Keratinocyte (primary cell): ENCODE data around the gene FAM83C.

Experiments
- EZH2 ChIP-seq: IDR thresholded peaks from one replicate; pipeline ENCODE4 v1.6.1; 2012; ENCODE audit warnings: inconsistent platforms, mild to moderate bottlenecking, low read length, moderate library complexity
- TF ChIP-seq, protein P1 (sequence below), 3 experiments: IDR thresholded peaks in 1 of 3; conservative IDR thresholded peaks in 1 of 3; optimal IDR thresholded peaks in 1 of 3; 2 replicates in 2 of 3; 3 replicates in 1 of 3; pipeline versions ENCODE3 to v1.5.1; 2011; ENCODE audit warnings: low read length in 3 of 3, mild to moderate bottlenecking in 3 of 3, moderate library complexity in 2 of 3, control low read depth in 1 of 3, inconsistent platforms in 1 of 3; ENCODE audit not compliant: insufficient read depth in 2 of 3; ENCODE audit errors: extremely low read depth in 1 of 3

- TF ChIP-seq, protein P1, sequence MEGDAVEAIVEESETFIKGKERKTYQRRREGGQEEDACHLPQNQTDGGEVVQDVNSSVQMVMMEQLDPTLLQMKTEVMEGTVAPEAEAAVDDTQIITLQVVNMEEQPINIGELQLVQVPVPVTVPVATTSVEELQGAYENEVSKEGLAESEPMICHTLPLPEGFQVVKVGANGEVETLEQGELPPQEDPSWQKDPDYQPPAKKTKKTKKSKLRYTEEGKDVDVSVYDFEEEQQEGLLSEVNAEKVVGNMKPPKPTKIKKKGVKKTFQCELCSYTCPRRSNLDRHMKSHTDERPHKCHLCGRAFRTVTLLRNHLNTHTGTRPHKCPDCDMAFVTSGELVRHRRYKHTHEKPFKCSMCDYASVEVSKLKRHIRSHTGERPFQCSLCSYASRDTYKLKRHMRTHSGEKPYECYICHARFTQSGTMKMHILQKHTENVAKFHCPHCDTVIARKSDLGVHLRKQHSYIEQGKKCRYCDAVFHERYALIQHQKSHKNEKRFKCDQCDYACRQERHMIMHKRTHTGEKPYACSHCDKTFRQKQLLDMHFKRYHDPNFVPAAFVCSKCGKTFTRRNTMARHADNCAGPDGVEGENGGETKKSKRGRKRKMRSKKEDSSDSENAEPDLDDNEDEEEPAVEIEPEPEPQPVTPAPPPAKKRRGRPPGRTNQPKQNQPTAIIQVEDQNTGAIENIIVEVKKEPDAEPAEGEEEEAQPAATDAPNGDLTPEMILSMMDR (optimal IDR thresholded peaks at IDR 0.05 in 1 of 3, IDR thresholded peaks at IDR 0.05 in 1 of 3, conservative IDR thresholded peaks at IDR 0.05 in 1 of 3; ENCODE audit: extremely low read depth in 1 of 3, insufficient read depth in 2 of 3, low read length in 3 of 3), result no peak
- no peak for TF ChIP-seq EZH2
These were observed 13.2 kb downstream of the FAM83C start for GRCh38 chr20:35279040-35279439.
